Neutrophil (primary cell): Measurements from ENCODE around the gene IQCM.

Source experiments
- H3K27ac ChIP-seq: fragments of 200-600 bp; sonication (generic); 2 replicates; pipeline ENCODE4 v1.5.1; 2016; ENCODE audit warnings: mild to moderate bottlenecking, moderate library complexity
- H3K27me3 ChIP-seq: fragments of 200-600 bp; sonication (generic); 2 replicates; pipeline ENCODE4 v1.6.0; 2016; ENCODE audit warnings: mild to moderate bottlenecking
- H3K36me3 ChIP-seq: fragments of 200-600 bp; sonication (generic); 2 replicates; pipeline ENCODE4 v1.5.1; 2017
- H3K4me1 ChIP-seq, 2 experiments: fragments of 200-600 bp in 1 of 2; sonication (generic) in 1 of 2; 1 replicate in 1 of 2; 2 replicates in 1 of 2; pipeline versions ENCODE4 v1.5.1 to v1.6.1; 2013 to 2016; ENCODE audit warnings: low read depth in 1 of 2, low read length in 1 of 2, mild to moderate bottlenecking in 1 of 2, moderate library complexity in 1 of 2; ENCODE audit not compliant: control insufficient read depth in 1 of 2, insufficient read depth in 1 of 2
- H3K4me3 ChIP-seq, 2 experiments: fragments of 200-600 bp in 1 of 2; sonication (generic) in 1 of 2; 1 replicate in 1 of 2; 2 replicates in 1 of 2; pipeline ENCODE4 v1.5.1; 2013 to 2016; ENCODE audit warnings: low read depth in 1 of 2, low read length in 1 of 2, mild to moderate bottlenecking in 1 of 2, moderate library complexity in 1 of 2
- H3K9me3 ChIP-seq: fragments of 200-600 bp; sonication (generic); 2 replicates; pipeline ENCODE4 v1.5.1; 2016
- TF ChIP-seq, protein P1 (sequence below): fragments of 200-600 bp; sonication (generic); IDR thresholded peaks from 2 replicates; pipeline ENCODE4 v1.5.1; 2016; ENCODE audit warnings: antibody characterized with exemption

The IQCM gene

DNA sequence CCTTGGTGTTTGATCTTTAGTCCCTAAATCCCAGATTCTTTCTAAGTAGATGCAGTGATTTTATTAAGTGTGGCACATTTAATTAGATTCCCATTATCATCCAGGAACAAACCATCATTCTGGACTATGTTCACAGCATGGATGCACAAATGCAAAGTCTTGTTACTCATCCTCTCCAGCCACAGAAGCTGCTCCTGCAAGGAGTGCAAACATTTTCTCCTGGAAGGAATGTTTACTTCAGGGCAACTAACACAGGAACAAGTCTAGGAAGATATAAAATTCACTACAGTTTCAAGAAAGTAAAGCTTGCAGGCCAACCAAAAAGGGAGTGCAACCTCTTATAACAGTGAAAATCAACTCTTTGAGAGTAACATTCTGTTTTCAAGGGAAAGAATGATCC lies 106.0 kb downstream of the IQCM start:
- Histone ChIP-seq H3K9me3 (no peaks in the 10 kb centered on the region), H3K4me3 (no peak overlapping the region), H3K36me3 (no peaks in the 10 kb centered on the region), H3K27ac (no peak overlapping the region), H3K4me1 (no peaks in the 10 kb centered on the region), H3K27me3 (no peaks in the 10 kb centered on the region)
- TF ChIP-seq, protein P1, sequence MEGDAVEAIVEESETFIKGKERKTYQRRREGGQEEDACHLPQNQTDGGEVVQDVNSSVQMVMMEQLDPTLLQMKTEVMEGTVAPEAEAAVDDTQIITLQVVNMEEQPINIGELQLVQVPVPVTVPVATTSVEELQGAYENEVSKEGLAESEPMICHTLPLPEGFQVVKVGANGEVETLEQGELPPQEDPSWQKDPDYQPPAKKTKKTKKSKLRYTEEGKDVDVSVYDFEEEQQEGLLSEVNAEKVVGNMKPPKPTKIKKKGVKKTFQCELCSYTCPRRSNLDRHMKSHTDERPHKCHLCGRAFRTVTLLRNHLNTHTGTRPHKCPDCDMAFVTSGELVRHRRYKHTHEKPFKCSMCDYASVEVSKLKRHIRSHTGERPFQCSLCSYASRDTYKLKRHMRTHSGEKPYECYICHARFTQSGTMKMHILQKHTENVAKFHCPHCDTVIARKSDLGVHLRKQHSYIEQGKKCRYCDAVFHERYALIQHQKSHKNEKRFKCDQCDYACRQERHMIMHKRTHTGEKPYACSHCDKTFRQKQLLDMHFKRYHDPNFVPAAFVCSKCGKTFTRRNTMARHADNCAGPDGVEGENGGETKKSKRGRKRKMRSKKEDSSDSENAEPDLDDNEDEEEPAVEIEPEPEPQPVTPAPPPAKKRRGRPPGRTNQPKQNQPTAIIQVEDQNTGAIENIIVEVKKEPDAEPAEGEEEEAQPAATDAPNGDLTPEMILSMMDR, result no peak

DNA sequence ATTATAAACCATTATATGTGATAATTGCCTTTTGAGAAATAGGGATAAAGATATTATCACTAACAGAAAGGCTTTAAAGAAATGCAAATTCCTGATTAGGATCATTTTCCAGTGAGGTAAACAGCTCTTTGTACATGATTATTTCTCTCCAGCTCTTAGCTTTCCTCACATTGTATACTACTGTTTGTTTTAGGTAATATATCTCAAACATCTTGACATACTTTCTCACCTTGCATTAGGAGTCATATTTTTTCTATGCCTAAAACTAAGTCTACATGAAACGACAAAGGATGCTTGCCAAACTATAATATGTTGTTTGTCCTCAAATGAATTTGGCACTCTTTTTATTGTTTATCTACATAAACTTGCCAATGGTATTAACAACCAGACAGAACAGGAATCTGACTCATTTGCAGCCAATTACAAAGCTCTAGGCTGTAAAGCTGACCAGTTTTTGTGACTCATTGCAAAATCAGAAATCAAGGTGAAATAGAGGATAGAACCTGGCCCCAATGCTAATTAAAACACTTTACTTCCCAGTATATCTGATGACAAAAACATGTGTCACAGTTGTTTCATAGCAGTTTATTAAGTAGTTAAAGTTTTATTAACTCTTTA lies 107.0 kb downstream of the IQCM start:
- Histone ChIP-seq H3K4me1 (no peaks in the 10 kb centered on the region), H3K36me3 (no peaks in the 10 kb centered on the region), H3K9me3 (no peaks in the 10 kb centered on the region), H3K27ac (no peak overlapping the region), H3K4me3 (no peak overlapping the region), H3K27me3 (no peaks in the 10 kb centered on the region)
- TF ChIP-seq, protein P1, result no peak

DNA sequence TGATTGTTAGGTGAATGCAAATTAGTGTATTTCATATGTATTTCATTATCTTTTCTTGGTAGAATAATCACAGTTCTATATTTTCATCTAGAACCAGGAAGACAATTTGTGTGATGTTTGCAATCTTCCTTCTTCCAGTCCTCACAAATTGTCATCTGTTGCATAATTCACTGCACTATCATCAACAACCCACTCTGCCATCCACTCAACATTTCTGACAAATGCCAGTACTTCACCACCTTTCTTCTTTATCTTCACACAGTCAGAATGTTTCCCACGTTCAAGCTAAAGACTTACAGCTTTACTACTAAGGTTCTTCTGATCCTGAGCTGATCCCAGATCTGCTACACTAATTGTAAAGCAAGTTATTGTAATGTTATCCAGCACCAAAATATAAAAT lies 107.8 kb downstream of the IQCM start:
- H3K4me3 ChIP-seq, result no peak overlapping the region
- no peaks in the 10 kb centered on the region for H3K9me3 ChIP-seq
- H3K4me1 ChIP-seq, result no peaks in the 10 kb centered on the region
- H3K36me3 ChIP-seq, result no peaks in the 10 kb centered on the region
- H3K27ac ChIP-seq, result no peak overlapping the region
- no peaks in the 10 kb centered on the region for H3K27me3 ChIP-seq
- TF ChIP-seq, protein P1, result no peak

DNA sequence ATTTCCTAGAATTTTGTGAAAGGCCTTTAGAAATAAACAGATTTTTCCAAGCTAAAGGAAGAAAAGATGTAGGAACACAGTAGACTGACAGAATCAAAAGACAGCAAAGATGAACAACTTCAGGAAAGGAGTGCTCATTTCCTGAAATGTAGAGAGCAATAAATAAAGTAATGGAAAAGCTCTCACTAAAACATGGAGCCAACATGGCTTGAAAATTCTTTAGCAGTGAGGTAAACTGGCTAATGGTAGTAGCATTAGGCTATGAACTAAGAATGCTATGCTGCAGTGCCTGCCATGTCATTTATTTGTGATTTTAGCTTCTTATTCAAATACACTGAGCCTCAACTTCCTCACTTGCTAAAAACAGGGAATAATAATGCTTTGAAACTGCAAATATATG lies 108.7 kb downstream of the IQCM start:
- TF ChIP-seq, protein P1, result no peak
- H3K4me1 ChIP-seq, result no peaks in the 10 kb centered on the region
- no peak overlapping the region for H3K4me3 ChIP-seq
- no peaks in the 10 kb centered on the region for H3K36me3 ChIP-seq
- no peaks in the 10 kb centered on the region for H3K27me3 ChIP-seq
- H3K27ac ChIP-seq, result no peak overlapping the region
- H3K9me3 ChIP-seq, result no peaks in the 10 kb centered on the region

DNA sequence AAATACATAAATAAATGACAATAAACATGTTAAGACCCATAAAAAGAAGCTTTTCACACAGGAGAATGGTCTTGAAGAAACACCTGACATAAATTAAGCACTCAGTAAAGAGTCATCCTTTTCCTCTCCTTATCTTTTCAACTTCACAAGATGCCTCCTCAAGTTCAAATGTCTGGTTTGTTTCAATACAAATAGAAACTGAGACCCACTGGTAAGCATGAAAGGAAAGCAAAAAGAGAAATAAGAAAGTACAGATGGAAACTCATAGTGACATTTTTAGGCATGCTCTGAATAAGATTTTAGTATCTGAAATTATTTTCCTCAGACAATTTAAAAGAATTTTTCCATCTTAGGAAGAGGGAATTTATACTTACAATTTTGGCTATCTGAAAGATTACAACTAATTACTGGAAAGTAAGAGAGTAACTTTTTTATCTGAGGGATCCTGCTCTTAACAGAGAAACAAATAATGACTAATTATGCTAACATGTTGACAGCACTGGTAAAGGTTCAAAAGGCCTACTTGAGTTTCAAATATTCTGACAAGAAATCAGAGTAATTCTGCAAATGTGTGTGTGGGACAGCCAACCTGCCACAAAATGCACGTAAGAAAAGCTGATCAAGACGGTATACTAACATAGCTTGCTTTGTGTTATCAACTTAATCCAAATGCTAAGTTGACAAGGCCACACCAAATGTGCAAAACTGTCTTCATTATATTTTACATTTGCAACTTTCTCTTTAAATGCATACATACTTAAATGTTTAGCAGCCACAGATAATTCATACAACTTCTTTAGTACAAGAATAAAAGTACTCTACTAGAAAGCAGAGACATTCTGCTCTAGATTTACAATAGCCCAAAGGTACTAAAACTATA lies 113.0 kb downstream of the IQCM start:
- TF ChIP-seq, protein P1, result no peak
- Histone ChIP-seq H3K27me3 (no peaks in the 10 kb centered on the region), H3K4me3 (no peak overlapping the region), H3K27ac (no peak overlapping the region), H3K36me3 (no peaks in the 10 kb centered on the region), H3K9me3 (no peaks in the 10 kb centered on the region), H3K4me1 (no peaks in the 10 kb centered on the region)
